Effector CD8-positive, alpha-beta T cell (primary cell): ENCODE results near the gene CFAP92.
A peak's percentile ranks its signal among the peaks of the same experiment; 100 is the strongest.

ENCODE experiments used
- DNase-seq: peaks from one replicate; lab custom pipeline; 2025; lab: John Stamatoyannopoulos, UW

Gene CFAP92

GRCh38 chr3:128987302-128988100, 6.4 kb downstream of the CFAP92 start:
- DNase-seq: no peak

- DNase-seq: no peak
These were observed 9.3 kb downstream of the CFAP92 start for GRCh38 chr3:128984596-128984995.

DNA sequence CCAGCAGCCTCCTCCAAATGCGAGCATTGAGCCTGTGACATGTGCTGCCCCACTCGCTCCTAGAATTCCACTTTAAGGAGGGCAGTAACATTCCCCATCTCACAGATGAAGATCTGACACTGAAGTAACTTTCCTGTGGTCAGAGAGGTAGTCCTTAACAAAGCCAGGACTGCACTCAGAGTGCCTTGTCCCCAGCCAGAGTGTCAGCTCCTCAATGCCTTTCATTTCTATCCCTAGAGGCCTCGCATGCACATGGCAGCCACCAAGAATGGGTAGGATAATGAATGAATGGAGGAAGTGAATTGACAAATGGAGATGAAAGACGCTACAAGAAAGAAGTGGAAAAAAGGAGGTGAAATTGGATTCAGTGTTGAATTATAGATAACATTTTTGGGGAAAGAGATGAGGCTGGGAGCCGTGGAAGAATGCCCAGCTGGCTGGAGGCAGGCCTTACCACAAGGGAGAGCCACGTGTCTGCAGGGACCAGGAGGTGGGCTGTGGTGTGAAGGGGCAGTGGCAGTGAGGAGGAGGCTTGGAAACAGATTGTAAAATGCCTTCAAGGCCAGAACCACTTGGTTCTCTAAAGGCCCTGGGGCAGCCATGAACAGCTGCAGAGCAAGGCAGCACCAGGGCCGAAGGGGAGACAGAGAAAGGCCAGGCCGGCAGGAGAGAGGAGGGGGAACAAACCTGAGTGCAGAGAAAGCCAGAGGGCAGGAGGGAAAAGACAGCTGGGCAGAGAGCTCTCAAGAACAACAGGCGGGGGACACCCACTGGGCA, 10.4 kb downstream of the CFAP92 start:
- DNase-seq: no peak

- no peak for DNase-seq
These were observed 18.6 kb downstream of the CFAP92 start for GRCh38 chr3:128975276-128975675.

- no peak for DNase-seq
These were observed 19.8 kb downstream of the CFAP92 start for GRCh38 chr3:128973988-128974564.

GRCh38 chr3:128971421-128972100, 22.3 kb downstream of the CFAP92 start:
- DNase-seq: no peak

DNA sequence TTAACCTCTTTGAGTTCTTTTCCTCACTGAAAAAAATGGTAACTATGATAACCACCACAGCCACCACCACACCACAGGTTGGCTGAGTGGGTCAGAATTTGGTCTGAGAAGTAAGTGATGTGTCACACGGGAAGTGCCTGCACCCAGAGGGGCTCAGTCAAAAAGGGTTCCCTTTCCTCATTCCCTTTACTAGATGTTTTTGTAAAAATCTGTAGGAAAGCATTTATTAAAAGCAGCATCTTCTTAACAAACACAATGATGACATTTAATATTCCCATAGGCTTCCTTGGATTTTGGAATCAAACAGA, 23.2 kb downstream of the CFAP92 start:
- DNase-seq: no peak

GRCh38 chr3:128969993-128970739, 23.7 kb downstream of the CFAP92 start:
- peak; percentile 36 for DNase-seq

GRCh38 chr3:128967748-128968355, 26.0 kb downstream of the CFAP92 start:
- no peak for DNase-seq

DNA sequence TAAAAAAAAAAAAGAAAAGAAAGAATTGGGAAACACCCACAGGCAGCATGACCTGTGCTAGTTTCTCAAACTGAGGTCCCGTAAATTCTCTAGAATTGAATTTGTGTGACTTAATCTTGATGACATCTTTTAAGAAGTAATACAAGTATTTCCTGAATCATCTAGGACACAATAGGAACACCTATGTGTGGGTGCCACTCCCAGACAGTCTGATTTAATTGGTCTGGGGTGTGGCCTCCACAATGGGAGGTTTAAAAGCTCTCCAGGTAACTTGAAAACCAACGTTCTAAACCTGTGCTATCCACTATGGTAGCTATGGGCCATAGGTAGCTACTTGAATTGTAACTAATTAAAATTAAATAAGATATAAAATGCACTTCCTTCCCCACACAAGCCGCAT, 28.1 kb downstream of the CFAP92 start:
- no peak for DNase-seq

GRCh38 chr3:128965280-128965679, 28.6 kb downstream of the CFAP92 start:
- DNase-seq: no peak

DNA sequence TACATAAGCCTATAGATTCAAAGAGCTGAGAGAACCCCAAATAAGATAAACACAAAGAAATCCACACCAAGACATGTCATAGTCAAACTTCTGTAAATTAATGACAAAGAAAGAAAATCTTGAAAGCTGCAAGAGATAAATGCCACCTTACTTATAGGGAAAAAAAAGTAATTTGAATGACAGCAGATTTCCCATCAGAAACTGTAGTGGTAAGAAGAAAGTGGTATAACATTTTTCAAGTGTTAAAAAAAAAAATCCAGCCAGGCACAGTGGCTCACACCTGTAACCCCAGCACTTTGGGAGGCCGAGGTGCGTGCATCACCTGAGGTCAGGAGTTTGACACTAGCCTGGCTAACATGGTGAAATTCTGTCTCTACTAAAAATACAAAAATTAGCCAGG, 37.4 kb downstream of the CFAP92 start:
- no peak for DNase-seq

GRCh38 chr3:128950223-128950938, 43.5 kb downstream of the CFAP92 start:
- no peak for DNase-seq

- DNase-seq: no peak
These were observed 44.7 kb downstream of the CFAP92 start for GRCh38 chr3:128949158-128949557.

DNA sequence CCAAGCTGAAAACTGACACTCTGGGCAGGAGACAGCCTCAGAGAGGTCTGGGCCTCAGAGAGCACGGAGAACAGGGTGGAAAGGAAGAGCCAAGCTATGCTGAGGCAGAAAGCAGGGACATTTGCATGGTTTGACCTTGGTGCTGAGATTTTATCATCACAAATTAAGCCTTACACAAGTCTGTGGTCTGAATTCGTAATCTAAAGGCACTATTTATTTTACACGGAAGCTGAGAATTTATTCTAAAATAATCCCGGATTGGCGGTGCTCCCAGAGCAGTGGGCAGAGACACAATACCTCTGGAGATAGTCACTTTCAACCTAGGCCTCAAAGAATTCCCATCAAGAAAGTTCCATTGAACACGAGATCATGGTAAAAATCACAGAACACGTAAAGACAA, 47.5 kb downstream of the CFAP92 start:
- no peak for DNase-seq

DNA sequence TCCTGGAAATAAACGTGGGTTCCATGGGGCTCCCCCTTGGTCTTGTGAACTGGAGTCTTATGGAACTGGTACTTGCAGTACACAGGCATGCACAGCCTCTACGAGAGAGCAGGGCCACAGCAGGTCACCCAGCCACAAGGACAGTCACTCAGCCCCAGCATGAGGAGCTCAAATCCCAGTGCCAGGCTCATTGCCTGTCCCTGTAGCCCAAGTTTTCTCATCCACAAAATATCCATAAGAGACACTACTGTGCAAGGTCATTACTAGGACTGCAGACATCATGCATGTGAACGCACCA, 48.0 kb downstream of the CFAP92 start:
- no peak for DNase-seq

DNA sequence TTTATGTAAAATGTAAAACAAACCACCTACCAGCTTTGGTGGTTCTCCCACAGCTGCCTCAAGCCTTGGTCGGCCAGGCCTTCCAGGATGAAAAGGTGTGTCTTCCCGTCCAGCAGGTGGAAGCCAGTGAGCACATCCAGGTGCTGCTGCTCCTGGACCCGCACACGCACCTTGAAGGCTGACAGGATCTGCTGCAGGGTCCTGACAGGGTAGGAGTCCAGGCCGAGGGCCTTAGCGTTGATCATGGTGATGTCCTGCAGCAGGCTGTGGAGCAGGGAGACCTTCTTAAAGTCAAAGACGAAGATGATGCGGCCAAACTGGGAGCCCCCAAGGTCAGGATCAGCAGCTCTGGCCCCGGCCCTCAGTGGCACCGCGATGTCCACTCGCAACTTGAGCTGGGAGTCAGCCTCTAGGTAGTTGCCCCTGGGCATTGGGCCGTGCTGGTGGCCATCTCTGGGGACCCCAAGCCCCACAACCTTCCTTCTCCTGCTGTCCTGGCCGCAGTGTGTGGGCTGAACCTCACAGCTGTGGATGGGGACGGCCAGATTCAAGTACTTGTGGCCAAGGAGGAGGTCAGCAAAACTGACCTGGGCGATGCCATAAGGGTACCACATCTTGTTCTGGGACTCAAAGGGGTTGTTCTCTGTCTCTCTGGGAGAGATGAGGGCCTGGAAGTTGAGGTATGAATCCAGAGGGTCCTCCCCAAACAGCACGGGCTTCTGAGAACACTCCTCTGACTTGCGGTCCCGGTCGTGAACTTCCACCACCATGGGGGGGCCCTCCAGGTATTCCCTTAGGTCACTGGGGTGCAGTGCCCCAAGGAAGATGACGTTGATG, 48.6 kb downstream of the CFAP92 start:
- DNase-seq: no peak

- DNase-seq: no peak
These were observed 51.5 kb downstream of the CFAP92 start for GRCh38 chr3:128942161-128942952.

- DNase-seq: no peak
These were observed 53.6 kb downstream of the CFAP92 start for GRCh38 chr3:128940252-128940651.
